ENCODE results near the gene ITGB3BP.
"Not testable (repeated sequence)": the region's sequence is repeated elsewhere in the genome, so short reads cannot be mapped to it uniquely, and the experiment has no call there.

ITGB3BP gene

GRCh38 chr1:63501256-63501655 is 21.8 kb downstream of the ITGB3BP start:
- no peak for DNase-seq

GRCh38 chr1:63498106-63498505 is 24.9 kb downstream of the ITGB3BP start:
- no peak for DNase-seq

GRCh38 chr1:63497577-63497976 is 25.4 kb downstream of the ITGB3BP start:
- no peak for DNase-seq

GRCh38 chr1:63487336-63488065 is 35.5 kb downstream of the ITGB3BP start:
- no peak for DNase-seq

- no peak for DNase-seq
These were observed 36.4 kb downstream of the ITGB3BP start for GRCh38 chr1:63486629-63487028.

- no peak for DNase-seq
These were observed 43.0 kb downstream of the ITGB3BP start for GRCh38 chr1:63480057-63480456.

- no peak for DNase-seq
These were observed 47.3 kb downstream of the ITGB3BP start for GRCh38 chr1:63475761-63476160.

- not testable (repeated sequence) for DNase-seq
These were observed 54.3 kb downstream of the ITGB3BP start for GRCh38 chr1:63468683-63469082.

GRCh38 chr1:63466759-63467158 is 56.3 kb downstream of the ITGB3BP start:
- DNase-seq: no peak

GRCh38 chr1:63466181-63466580 is 56.8 kb downstream of the ITGB3BP start:
- no peak for DNase-seq

- DNase-seq: no peak
These were observed 59.8 kb downstream of the ITGB3BP start for GRCh38 chr1:63463248-63463647.

- no peak for DNase-seq
These were observed 61.3 kb downstream of the ITGB3BP start for GRCh38 chr1:63461661-63462230.

GRCh38 chr1:63458750-63459149 is 64.3 kb downstream of the ITGB3BP start:
- DNase-seq: no peak

- no peak for DNase-seq
These were observed 68.8 kb downstream of the ITGB3BP start for GRCh38 chr1:63454269-63454668.

- DNase-seq: no peak
These were observed 69.8 kb downstream of the ITGB3BP start for GRCh38 chr1:63453232-63453631.

- no peak for DNase-seq
These were observed 72.6 kb downstream of the ITGB3BP start for GRCh38 chr1:63450416-63450815.

- DNase-seq: no peak
These were observed 74.2 kb downstream of the ITGB3BP start for GRCh38 chr1:63448731-63449246.

GRCh38 chr1:63442141-63442475 is 80.9 kb downstream of the ITGB3BP start:
- no peak for DNase-seq

- DNase-seq: no peak
These were observed 87.9 kb downstream of the ITGB3BP start for GRCh38 chr1:63435161-63435560.

- DNase-seq: no peak
These were observed 93.7 kb downstream of the ITGB3BP start for GRCh38 chr1:63429281-63429680.

- no peak for DNase-seq
These were observed 94.2 kb downstream of the ITGB3BP start for GRCh38 chr1:63428815-63429214.

GRCh38 chr1:63423649-63424048 is 99.4 kb downstream of the ITGB3BP start:
- DNase-seq: no peak

GRCh38 chr1:63420746-63421145 is 102.3 kb downstream of the ITGB3BP start:
- not testable (repeated sequence) for DNase-seq

- no peak for DNase-seq
These were observed 104.9 kb downstream of the ITGB3BP start for GRCh38 chr1:63418101-63418500.
